HG03103 (cell line): Measurements from ENCODE around the gene MNAT1.

Source experiments
- ATAC-seq: cut with Tn5 transposase; IDR thresholded peaks from one replicate; pipeline ENCODE4 v1.9.1; 2021; ENCODE audit warnings: low read depth; ENCODE audit not compliant: unreplicated experiment

The MNAT1 gene

GRCh38 chr14:61003571-61003970, 269.0 kb downstream of the MNAT1 start:
- ATAC-seq: no peak

DNA sequence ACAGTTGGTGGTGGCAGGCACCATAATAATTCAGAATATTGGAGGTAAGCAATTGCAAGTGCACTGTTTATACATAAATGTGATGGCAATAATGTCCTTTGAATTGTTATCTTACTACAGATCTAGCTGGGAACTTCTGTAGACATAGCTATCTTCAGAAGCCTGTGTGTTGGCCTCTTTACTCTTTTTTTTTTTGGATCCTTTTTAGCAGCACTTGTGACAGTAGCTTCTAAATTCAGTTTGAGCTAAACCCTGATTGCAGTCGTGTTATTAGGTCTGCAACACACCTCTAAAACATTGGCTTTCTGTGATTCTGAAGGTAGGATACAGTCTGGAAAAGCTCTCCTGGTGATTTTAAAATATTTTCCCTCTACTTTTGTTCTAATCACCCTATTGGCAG, 285.0 kb downstream of the MNAT1 start:
- ATAC-seq: no peak
